ENCODE results near the gene CDC42EP2.

CDC42EP2 gene

GRCh38 chr11:65355776-65356393 lies 41.2 kb downstream of the CDC42EP2 start:
- Histone ChIP-seq H3K27me3 (peaks cover 18% of the 10 kb centered on the region), H3K27ac (peak overlapping the region; percentile 98), H3K4me1 (ENCODE audit: control insufficient read depth in 1 of 2, insufficient read depth in 1 of 2, low read depth in 1 of 2, low read length in 1 of 2) (peaks cover 12 to 19% of the 10 kb centered on the region in 2 experiments), H3K36me3 (peaks cover 27% of the 10 kb centered on the region), H3K9me3 (no peaks in the 10 kb centered on the region), H3K4me3 (ENCODE audit: low read depth in 1 of 2, low read length in 1 of 2) (peak overlapping the region; percentile 83 to 98)
- no peak for TF ChIP-seq CTCF (IDR thresholded peaks at IDR 0.05)

- Histone ChIP-seq H3K9me3 (no peaks in the 10 kb centered on the region), H3K4me3 (ENCODE audit: low read depth in 1 of 2, low read length in 1 of 2) (peak overlapping the region in 1 of 2 experiments; percentile 98), H3K27ac (peak overlapping the region; percentile 98), H3K27me3 (peaks cover 18% of the 10 kb centered on the region), H3K36me3 (peaks cover 21% of the 10 kb centered on the region), H3K4me1 (ENCODE audit: control insufficient read depth in 1 of 2, insufficient read depth in 1 of 2, low read depth in 1 of 2, low read length in 1 of 2) (peaks cover 12 to 21% of the 10 kb centered on the region in 2 experiments)
- no peak for TF ChIP-seq CTCF (IDR thresholded peaks at IDR 0.05)
These were observed 41.8 kb downstream of the CDC42EP2 start for GRCh38 chr11:65356394-65356972.

GRCh38 chr11:65357856-65358356 lies 43.2 kb downstream of the CDC42EP2 start:
- TF ChIP-seq CTCF (IDR thresholded peaks at IDR 0.05) = no peak
- H3K36me3 ChIP-seq = peaks cover 9% of the 10 kb centered on the region
- no peaks in the 10 kb centered on the region for H3K9me3 ChIP-seq
- H3K4me1 ChIP-seq (ENCODE audit: control insufficient read depth in 1 of 2, insufficient read depth in 1 of 2, low read depth in 1 of 2, low read length in 1 of 2) = peaks cover 26 to 33% of the 10 kb centered on the region in 2 experiments
- no peak overlapping the region for H3K4me3 ChIP-seq (ENCODE audit: low read depth in 1 of 2, low read length in 1 of 2)
- peaks cover 18% of the 10 kb centered on the region for H3K27me3 ChIP-seq
- H3K27ac ChIP-seq = no peak overlapping the region

- Histone ChIP-seq H3K27ac (peak overlapping the region; percentile 99), H3K4me3 (ENCODE audit: low read depth in 1 of 2, low read length in 1 of 2) (peak overlapping the region; percentile 41 to 47), H3K27me3 (peaks cover 2% of the 10 kb centered on the region), H3K4me1 (ENCODE audit: control insufficient read depth in 1 of 2, insufficient read depth in 1 of 2, low read depth in 1 of 2, low read length in 1 of 2) (peaks cover 29 to 34% of the 10 kb centered on the region in 2 experiments), H3K9me3 (no peaks in the 10 kb centered on the region), H3K36me3 (no peaks in the 10 kb centered on the region)
- TF ChIP-seq CTCF (IDR thresholded peaks at IDR 0.05) = no peak
These were observed 47.8 kb downstream of the CDC42EP2 start for GRCh38 chr11:65362320-65362931.

GRCh38 chr11:65362966-65363365 lies 48.3 kb downstream of the CDC42EP2 start:
- Histone ChIP-seq H3K9me3 (no peaks in the 10 kb centered on the region), H3K27ac (peak overlapping the region; percentile 99), H3K27me3 (no peaks in the 10 kb centered on the region), H3K4me1 (ENCODE audit: control insufficient read depth in 1 of 2, insufficient read depth in 1 of 2, low read depth in 1 of 2, low read length in 1 of 2) (peaks cover 29 to 34% of the 10 kb centered on the region in 2 experiments), H3K36me3 (no peaks in the 10 kb centered on the region), H3K4me3 (ENCODE audit: low read depth in 1 of 2, low read length in 1 of 2) (peak overlapping the region; percentile 41 to 47)
- no peak for TF ChIP-seq CTCF (IDR thresholded peaks at IDR 0.05)

All from neutrophil (primary cell).